LNCAP (cell line): ENCODE data around the gene RNU6-8.

Experiments
- CTCF ChIP-seq: fragments of 450-650 bp; IDR thresholded peaks from 2 replicates; pipeline ENCODE4 v1.5.1; 2017; ENCODE audit warnings: mild to moderate bottlenecking

Gene RNU6-8

GRCh38 chr14:32195636-32196035 is 7.4 kb downstream of the RNU6-8 start:
- TF ChIP-seq CTCF: no peak

- no peak for TF ChIP-seq CTCF
Measured at GRCh38 chr14:32193532-32193931, 9.5 kb downstream of the RNU6-8 start.

- no peak for TF ChIP-seq CTCF
Measured at GRCh38 chr14:32192712-32193373, 10.2 kb downstream of the RNU6-8 start.

GRCh38 chr14:32190673-32191072 is 12.4 kb downstream of the RNU6-8 start:
- TF ChIP-seq CTCF: no peak

GRCh38 chr14:32189811-32190210 is 13.3 kb downstream of the RNU6-8 start:
- no peak for TF ChIP-seq CTCF

GRCh38 chr14:32186248-32186647 is 16.8 kb downstream of the RNU6-8 start:
- TF ChIP-seq CTCF: no peak

- TF ChIP-seq CTCF: no peak
Measured at GRCh38 chr14:32185097-32185496, 18.0 kb downstream of the RNU6-8 start.
